Heart left ventricle (tissue), 16 donors: ENCODE data around the gene CCDC117. TPM values are rescaled to one million over a fixed set of nuclear protein-coding genes. Genes with fewer than 3 reads are reported as not detected.

Experiments
- ATAC-seq, 4 donors: fragments of 200-7000 bp; cut with Tn5 transposase; one replicate each; pipeline ENCODE4 v1.9.1; 2020 to 2022; ENCODE audit warnings: moderate library complexity in 4 of 4, mild to moderate bottlenecking in 3 of 4, moderate number of reproducible peaks in 1 of 4
- DNase-seq, 5 donors: peaks; one replicate each; pipeline ENCODE4 v3.0.0-alpha.2; 2020
- H3K27ac ChIP-seq, 12 donors: fragments of 200-600 bp; sonication (generic) in 4 of 12; one replicate each; pipeline versions ENCODE4 v1.5.0 to v1.8.0; 2016 to 2022; ENCODE audit warnings: mild to moderate bottlenecking in 2 of 12
- H3K27me3 ChIP-seq, 9 donors: fragments of 200-600 bp; sonication (generic) in 2 of 9; one replicate each; pipeline versions ENCODE4 v1.5.1 to v1.8.0; 2016 to 2022; ENCODE audit warnings: mild to moderate bottlenecking in 3 of 9
- H3K36me3 ChIP-seq, 9 donors: fragments of 200-600 bp; sonication (generic) in 2 of 9; one replicate each; pipeline versions ENCODE4 v1.5.0 to v1.8.0; 2018 to 2022; ENCODE audit warnings: mild to moderate bottlenecking in 2 of 9
- H3K4me1 ChIP-seq, 12 donors: fragments of 200-600 bp; sonication (generic) in 4 of 12; one replicate each; pipeline versions ENCODE4 v1.5.0 to v1.8.0; 2016 to 2022; ENCODE audit warnings: mild to moderate bottlenecking in 3 of 12
- H3K4me3 ChIP-seq, 12 donors: fragments of 200-600 bp; sonication (generic) in 4 of 12; one replicate each; pipeline versions ENCODE4 v1.5.0 to v1.8.0; 2017 to 2022; ENCODE audit warnings: mild to moderate bottlenecking in 9 of 12, moderate library complexity in 4 of 12
- H3K9me3 ChIP-seq, 12 donors: fragments of 200-600 bp; sonication (generic) in 4 of 12; one replicate each; pipeline versions ENCODE4 v1.5.0 to v1.8.0; 2016 to 2022; ENCODE audit warnings: mild to moderate bottlenecking in 1 of 12
- POLR2A ChIP-seq, 2 donors: fragments of 450-650 bp; IDR thresholded peaks; one replicate each; pipeline ENCODE4 v1.6.1; 2017; ENCODE audit warnings: antibody characterized with exemption in 2 of 2, mild to moderate bottlenecking in 2 of 2, moderate library complexity in 2 of 2
- WGBS, 4 donors: extraction: QIAGEN DNeasy Blood & Tissue Kit in 2 of 4; methylation state at CpG; one replicate each; pipeline versions ENCODE4 v1.1.5 to v1.1.7; 2013 to 2018; 5-methylcytosine and 5-hydroxymethylcytosine counted together
- intact Hi-C, 10 donors: fragments of 100-400 bp; cut with DNase I; formaldehyde crosslinking; loops; one replicate each; pipeline versions ENCODE4 v1.11.1 to v1.14.2; 2022
- polyA plus RNA-seq, 2 donors: library from polyadenylated mRNA; stranded (reverse); fragments of 200-250 nt; gene quantifications; one replicate each; pipeline ENCODE4 v1.2.3, GENCODE V29; 2013
- total RNA-seq, 9 donors: library from RNA; depleted of rRNA in 2 of 9; stranded (reverse); fragments of >200 nt in 2 of 9; fragmentation: NEBNext Ultra II Directional in 3 of 9; extraction: Animal tissue kit (Norgen Biotek cat#: 25700) in 3 of 9; gene quantifications; one replicate each; pipeline versions ENCODE4 v1.1.0 to v1.2.4, GENCODE V29; 2016 to 2023
- TF ChIP-seq, protein P1 (sequence below), 12 donors: fragments of 200-600 bp; sonication (generic) in 4 of 12; IDR thresholded peaks; one replicate each; pipeline versions ENCODE4 v1.5.0 to v1.8.0; 2018 to 2022; ENCODE audit warnings: antibody characterized with exemption in 12 of 12, mild to moderate bottlenecking in 5 of 12
- donor health status: ischemic (EF 13 %, LVEDD 7.1; RV severe dilation, severe dysfunction).
- donor health status: healthy with polysubstance abuse.
- donor health status: DM: no; HTN: yes; CAD: no.
- donor health status: DM: no; HTN: no; CAD: no.
- donor health status: ischemic (EF 25% LVEDD 6.9; RV normal size, moderate dysfunction).
- donor health status: ischemic (EF 25% LVEDD 5.7; RV mildly dilated, moderate dysfunction).
- donor health status: healthy.
- donor health status: DM: yes; HTN: yes; CAD: no.
- donor health status: ischemic (EF 35%, LVEDD 5.7; RV mildly dilated, moderate dysfunction).
- donor health status: nonischemic (EF 11% LVEDD 7.7; RV severe dilation, severe dysfunction).
- donor health status: DM: yes; HTN: yes; CAD: no.
- donor health status: PGD.
- donor health status: ischemic (EF 29% LVEDD 5.4; RV normal size, mild dysfunction).
- donor health status: nonischemic (EF 23%, LVEDD 6.1; RV moderate dilation, normal function).

CCDC117 gene
- total and polyA plus RNA-seq, 11 donors: 6.9 to 16.6 (median 13.3) TPM

DNA sequence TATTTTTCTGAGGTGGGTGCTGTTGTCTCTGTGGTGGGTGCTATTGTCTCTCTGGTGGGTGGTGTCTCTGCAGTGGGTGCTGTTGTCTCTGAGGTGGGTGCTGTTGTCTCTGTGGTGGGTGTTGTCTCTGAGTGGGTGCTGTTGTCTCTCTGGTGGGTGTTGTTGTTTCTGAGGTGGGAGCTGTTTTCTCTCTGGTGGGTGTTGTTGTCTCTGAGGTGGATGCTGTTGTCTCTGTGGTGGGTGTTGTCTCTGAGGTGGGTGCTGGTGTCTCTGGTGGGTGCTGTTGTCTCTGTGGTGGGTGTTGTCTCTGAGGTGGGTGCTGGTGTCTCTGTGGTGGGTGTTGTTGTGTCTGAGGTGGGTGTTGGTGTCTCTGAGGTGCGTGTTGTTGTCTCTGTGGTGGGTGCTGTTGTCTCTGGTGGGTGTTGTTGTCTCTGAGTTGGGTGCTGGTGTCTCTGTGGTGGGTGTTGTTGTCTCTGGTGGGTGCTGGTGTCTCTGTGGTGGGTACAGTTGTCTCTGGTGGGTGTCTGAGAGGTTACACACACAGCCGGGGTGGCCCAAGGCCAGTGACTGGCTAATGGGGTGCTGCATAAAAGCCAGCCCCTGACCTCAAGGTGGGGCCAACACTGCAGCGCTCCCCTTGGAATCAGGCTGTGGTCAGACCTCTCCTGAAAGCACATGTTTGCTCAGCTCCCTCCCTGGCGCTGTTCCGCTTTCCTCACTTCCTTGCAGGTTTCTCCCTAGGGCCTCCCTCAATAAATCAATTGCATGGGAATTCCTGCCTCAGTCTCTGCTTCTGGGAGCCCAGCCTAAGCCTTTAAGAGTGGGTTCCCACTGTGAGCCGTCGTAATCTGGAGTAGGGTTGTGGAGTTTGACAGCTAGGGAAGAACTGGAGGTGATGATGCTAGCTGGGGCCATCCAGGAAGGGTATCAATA lies 58.9 kb downstream of the CCDC117 start:
- intact Hi-C loops: loop anchor here in 6 of 10 donors (2.0 to 10.0 kb wide), 3 partner anchors 231 to 817 kb away; no protein-coding TSS in a partner anchor
- Histone ChIP-seq H3K36me3 (peaks cover 0 to 7% (median 0%) of the 10 kb centered on the region in 9 donors), H3K4me3 (no peak overlapping the region), H3K9me3 (no peaks in the 10 kb centered on the region), H3K27ac (no peak overlapping the region), H3K4me1 (peaks cover 0 to 13% (median 0%) of the 10 kb centered on the region in 12 donors), H3K27me3 (no peaks in the 10 kb centered on the region)
- WGBS, 4 donors: 85 to 90% (median 89%) methylated on average over 7 of the region's 7 CpGs
- DNase-seq (no peak), ATAC-seq (no peak)
- TF ChIP-seq POLR2A (IDR thresholded peaks at IDR 0.05): no peak
- TF ChIP-seq, protein P1, sequence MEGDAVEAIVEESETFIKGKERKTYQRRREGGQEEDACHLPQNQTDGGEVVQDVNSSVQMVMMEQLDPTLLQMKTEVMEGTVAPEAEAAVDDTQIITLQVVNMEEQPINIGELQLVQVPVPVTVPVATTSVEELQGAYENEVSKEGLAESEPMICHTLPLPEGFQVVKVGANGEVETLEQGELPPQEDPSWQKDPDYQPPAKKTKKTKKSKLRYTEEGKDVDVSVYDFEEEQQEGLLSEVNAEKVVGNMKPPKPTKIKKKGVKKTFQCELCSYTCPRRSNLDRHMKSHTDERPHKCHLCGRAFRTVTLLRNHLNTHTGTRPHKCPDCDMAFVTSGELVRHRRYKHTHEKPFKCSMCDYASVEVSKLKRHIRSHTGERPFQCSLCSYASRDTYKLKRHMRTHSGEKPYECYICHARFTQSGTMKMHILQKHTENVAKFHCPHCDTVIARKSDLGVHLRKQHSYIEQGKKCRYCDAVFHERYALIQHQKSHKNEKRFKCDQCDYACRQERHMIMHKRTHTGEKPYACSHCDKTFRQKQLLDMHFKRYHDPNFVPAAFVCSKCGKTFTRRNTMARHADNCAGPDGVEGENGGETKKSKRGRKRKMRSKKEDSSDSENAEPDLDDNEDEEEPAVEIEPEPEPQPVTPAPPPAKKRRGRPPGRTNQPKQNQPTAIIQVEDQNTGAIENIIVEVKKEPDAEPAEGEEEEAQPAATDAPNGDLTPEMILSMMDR (IDR thresholded peaks at IDR 0.05): no peak

DNA sequence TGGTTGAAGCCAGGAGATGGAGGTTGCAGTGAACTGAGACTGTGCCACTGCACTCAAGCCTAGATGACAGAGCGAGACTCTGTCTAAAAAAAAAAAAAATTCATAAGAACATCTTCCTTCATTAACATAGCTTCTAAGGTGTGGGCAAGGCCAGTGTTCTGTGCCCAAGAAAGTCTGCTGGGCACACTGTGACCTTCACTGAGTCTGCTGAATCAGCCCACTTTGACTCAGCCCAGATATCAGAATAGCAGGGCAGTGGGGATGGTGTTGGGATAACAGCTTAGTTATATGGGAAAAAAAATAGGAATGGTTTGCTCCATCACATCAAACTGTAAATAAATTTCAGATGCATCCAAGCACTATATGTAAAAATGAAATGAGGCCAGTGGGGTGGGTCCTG lies 60.2 kb downstream of the CCDC117 start:
- ATAC-seq: no peak
- Histone ChIP-seq H3K27me3 (no peaks in the 10 kb centered on the region), H3K4me1 (peaks cover 0 to 13% (median 0%) of the 10 kb centered on the region in 12 donors), H3K27ac (no peak overlapping the region), H3K36me3 (peaks cover 0 to 7% (median 0%) of the 10 kb centered on the region in 9 donors), H3K4me3 (no peak overlapping the region), H3K9me3 (no peaks in the 10 kb centered on the region)
- intact Hi-C loops: loop anchor here in 5 of 10 donors (10.0 kb wide), 2 partner anchors 808 to 818 kb away; no protein-coding TSS in a partner anchor
- WGBS, 4 donors: 94 to 98% (median 96%) methylated on average over 1 of the region's 1 CpG
- TF ChIP-seq, protein P1 (IDR thresholded peaks at IDR 0.05): no peak
- no peak for TF ChIP-seq POLR2A (IDR thresholded peaks at IDR 0.05)
- DNase-seq: no peak

- no peak overlapping the region for H3K27ac ChIP-seq
- intact Hi-C loops: loop anchor here in 5 of 10 donors (10.0 kb wide), 2 partner anchors 809 to 819 kb away; no protein-coding TSS in a partner anchor
- peaks cover 0 to 7% (median 0%) of the 10 kb centered on the region in 9 donors for H3K36me3 ChIP-seq
- peaks cover 0 to 13% (median 0%) of the 10 kb centered on the region in 12 donors for H3K4me1 ChIP-seq
- H3K9me3 ChIP-seq: no peaks in the 10 kb centered on the region
- H3K4me3 ChIP-seq: no peak overlapping the region
- no peak for DNase-seq
- H3K27me3 ChIP-seq: no peaks in the 10 kb centered on the region
- 85 to 97% (median 91%) methylated on average over 3 of the region's 3 CpGs for WGBS, 4 donors
- TF ChIP-seq, protein P1 (IDR thresholded peaks at IDR 0.05): no peak
- TF ChIP-seq POLR2A (IDR thresholded peaks at IDR 0.05): no peak
- ATAC-seq: no peak
Measured at GRCh38 chr22:28833276-28833923, 60.9 kb downstream of the CCDC117 start.
